ENCODE measurements around the gene MKNK2. TPM values are rescaled to one million over a fixed set of nuclear protein-coding genes. Genes with fewer than 3 reads are reported as not detected.
A peak's percentile ranks its signal among the peaks of the same experiment; 100 is the strongest.

Gene MKNK2
- total RNA-seq, 1 donor from 2014 or later = 81.3 TPM

DNA sequence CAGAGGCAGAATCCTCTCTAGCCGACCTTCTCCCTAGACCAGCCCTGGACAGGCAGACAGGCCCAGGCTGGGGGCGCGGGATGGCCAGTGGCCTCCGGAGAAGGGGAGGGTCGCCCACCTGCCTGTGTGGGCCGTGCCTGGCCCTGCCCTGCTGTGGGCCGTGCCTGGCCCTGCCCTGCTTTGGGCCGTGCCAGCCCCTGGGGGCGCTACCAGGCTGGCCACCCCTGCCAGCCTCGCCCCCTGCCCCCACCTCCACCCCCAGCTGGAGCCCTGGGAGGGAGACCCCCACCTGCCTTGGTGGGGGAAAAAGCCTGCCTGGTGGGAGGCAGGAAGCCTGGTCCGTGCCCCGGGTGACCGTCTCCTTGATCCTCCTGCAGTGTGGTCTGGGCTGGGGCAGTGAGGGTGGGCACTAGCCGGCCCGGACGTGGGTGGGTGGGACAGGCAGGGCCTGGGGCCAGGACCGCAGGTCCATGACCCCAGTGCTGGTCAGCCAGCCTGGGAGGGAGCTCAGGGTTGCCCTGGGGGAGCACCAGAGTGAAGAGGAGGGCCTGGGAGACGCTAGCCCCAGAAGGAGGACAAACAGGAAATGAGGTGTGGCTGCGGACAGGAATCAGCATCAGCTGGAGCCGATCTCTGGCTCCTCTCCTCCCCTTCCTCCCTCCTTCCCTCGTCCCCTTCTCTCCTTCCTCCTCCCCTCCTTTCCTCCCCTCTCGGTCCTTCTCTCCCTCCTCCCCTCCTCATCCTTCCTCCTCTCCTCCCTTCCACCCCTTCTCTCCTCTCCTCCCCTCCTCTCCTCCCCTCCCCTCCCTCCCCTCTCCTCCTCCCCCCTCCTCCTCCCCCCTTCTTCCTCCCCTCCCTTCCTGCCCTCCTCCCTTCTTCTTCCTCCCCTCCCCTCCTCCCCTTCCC is 5.1 kb upstream of the MKNK2 start:
- Mint-ChIP-seq H3K36me3 (ENCODE audit: unreplicated experiment) (no peaks in the 10 kb centered on the region), H3K27me3 (ENCODE audit: unreplicated experiment) (no peaks in the 10 kb centered on the region), H3K27ac (ENCODE audit: unreplicated experiment) (peak overlapping the region; percentile 91), H3K4me3 (ENCODE audit: unreplicated experiment) (peak overlapping the region; percentile 50), H3K9me3 (ENCODE audit: unreplicated experiment) (no peaks in the 10 kb centered on the region), H3K4me1 (ENCODE audit: unreplicated experiment) (peaks cover 46% of the 10 kb centered on the region)
- TF ChIP-seq CTCF (IDR thresholded peaks at IDR 0.05) = no peak
- DNase-seq (ENCODE audit: extremely low spot score, unreplicated experiment) = no peak

- no peaks in the 10 kb centered on the region for H3K27me3 Mint-ChIP-seq (ENCODE audit: unreplicated experiment)
- no peak for DNase-seq (ENCODE audit: extremely low spot score, unreplicated experiment)
- TF ChIP-seq CTCF (IDR thresholded peaks at IDR 0.05) = no peak
- H3K27ac Mint-ChIP-seq (ENCODE audit: unreplicated experiment) = peak overlapping the region; percentile 86
- H3K9me3 Mint-ChIP-seq (ENCODE audit: unreplicated experiment) = no peaks in the 10 kb centered on the region
- H3K36me3 Mint-ChIP-seq (ENCODE audit: unreplicated experiment) = no peaks in the 10 kb centered on the region
- H3K4me3 Mint-ChIP-seq (ENCODE audit: unreplicated experiment) = no peak overlapping the region
- peaks cover 38% of the 10 kb centered on the region for H3K4me1 Mint-ChIP-seq (ENCODE audit: unreplicated experiment)
Observed at GRCh38 chr19:2054763-2055162, 3.7 kb upstream of the MKNK2 start.

GRCh38 chr19:2053601-2054389 is 2.8 kb upstream of the MKNK2 start:
- Mint-ChIP-seq H3K36me3 (ENCODE audit: unreplicated experiment) (no peaks in the 10 kb centered on the region), H3K4me3 (ENCODE audit: unreplicated experiment) (no peak overlapping the region), H3K27me3 (ENCODE audit: unreplicated experiment) (no peaks in the 10 kb centered on the region)

DNA sequence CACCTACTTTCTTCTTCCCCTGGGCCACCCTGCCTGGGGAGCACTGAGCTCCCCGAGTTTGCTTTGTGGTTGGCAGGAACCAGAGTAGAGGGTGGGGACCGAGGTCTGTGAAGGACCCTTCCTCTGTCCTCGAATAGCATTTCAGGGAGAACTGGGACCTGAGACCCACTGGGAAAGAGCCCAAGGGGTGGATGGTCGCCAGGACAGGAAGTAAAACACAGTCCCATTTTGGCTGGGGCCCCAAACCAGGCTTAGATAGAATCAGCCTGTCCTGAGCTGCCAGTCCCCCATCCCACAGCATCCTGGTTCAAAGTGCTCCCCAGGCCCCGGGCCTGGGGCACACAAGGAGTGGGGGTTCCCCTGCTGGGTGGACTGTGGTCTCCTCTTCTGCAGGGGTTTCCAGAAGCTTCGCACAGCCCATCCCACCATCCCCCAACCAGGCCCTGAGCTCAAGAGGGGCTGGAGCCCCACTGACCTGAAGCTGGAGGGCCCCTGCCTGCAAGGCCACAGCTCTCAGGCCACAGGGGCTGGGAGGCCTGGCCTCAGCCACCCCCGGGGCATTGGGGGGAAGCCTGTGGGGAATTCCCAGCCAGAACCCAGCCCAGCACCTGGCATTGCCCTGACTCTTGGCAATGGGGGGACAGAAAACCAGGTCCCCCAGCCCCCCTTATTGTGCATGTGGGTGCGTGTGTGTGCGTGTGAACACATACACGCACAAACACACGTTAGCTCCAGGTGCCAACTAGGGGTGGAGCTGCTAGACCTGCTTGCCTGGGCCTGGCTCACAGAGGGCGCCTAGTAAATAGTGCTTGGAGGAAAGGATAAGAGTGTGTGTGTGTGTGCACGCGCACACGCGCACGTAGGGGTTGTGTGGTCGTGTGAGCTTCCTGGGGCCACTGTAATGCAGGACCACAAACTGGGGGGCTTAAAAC is 995 bp upstream of the MKNK2 start:
- Mint-ChIP-seq H3K4me1 (ENCODE audit: unreplicated experiment) (peaks cover 45% of the 10 kb centered on the region), H3K4me3 (ENCODE audit: unreplicated experiment) (peak overlapping the region; percentile 62), H3K36me3 (ENCODE audit: unreplicated experiment) (peaks cover 3% of the 10 kb centered on the region), H3K27me3 (ENCODE audit: unreplicated experiment) (no peaks in the 10 kb centered on the region), H3K27ac (ENCODE audit: unreplicated experiment) (peak overlapping the region; percentile 50), H3K9me3 (ENCODE audit: unreplicated experiment) (no peaks in the 10 kb centered on the region)
- TF ChIP-seq CTCF (IDR thresholded peaks at IDR 0.05) = no peak
- DNase-seq (ENCODE audit: extremely low spot score, unreplicated experiment) = no peak

More at GRCh38 chr19:2053601-2054389, 2.8 kb upstream of the MKNK2 start:
- no peaks in the 10 kb centered on the region for H3K9me3 Mint-ChIP-seq (ENCODE audit: unreplicated experiment)
- no peak for DNase-seq (ENCODE audit: extremely low spot score, unreplicated experiment)
- H3K4me1 Mint-ChIP-seq (ENCODE audit: unreplicated experiment) = peaks cover 39% of the 10 kb centered on the region
- no peak for TF ChIP-seq CTCF (IDR thresholded peaks at IDR 0.05)
- no peak overlapping the region for H3K27ac Mint-ChIP-seq (ENCODE audit: unreplicated experiment)

All from osteocyte (in vitro differentiated cells).